Liver (tissue), 3 donors: Measurements from ENCODE around the gene EVA1C.

Source experiments
- EGR1 ChIP-seq, 2 donors: IDR thresholded peaks; 2 replicates each; pipeline ENCODE4 v1.6.1; 2016 to 2018; ENCODE audit warnings: antibody characterized with exemption in 2 of 2, low read depth in 2 of 2
- GABPA ChIP-seq, 2 donors: IDR thresholded peaks in 1 of 2; conservative IDR thresholded peaks in 1 of 2; 2 replicates each; pipeline ENCODE4 v1.6.1; 2016; ENCODE audit warnings: antibody characterized with exemption in 2 of 2, mild to moderate bottlenecking in 1 of 2, moderate library complexity in 1 of 2
- HNF4G ChIP-seq: IDR thresholded peaks from 2 replicates; pipeline ENCODE4 v1.6.1; 2016; ENCODE audit warnings: antibody characterized with exemption
- JUND ChIP-seq, 2 donors: IDR thresholded peaks; 2 replicates each; pipeline ENCODE4 v1.6.1; 2016; ENCODE audit warnings: antibody characterized with exemption in 2 of 2
- RAD21 ChIP-seq, 2 donors: IDR thresholded peaks; 2 replicates each; pipeline ENCODE4 v1.6.1; 2016; ENCODE audit warnings: antibody characterized with exemption in 2 of 2, mild to moderate bottlenecking in 2 of 2
- RXRA ChIP-seq, 2 donors: IDR thresholded peaks; 2 replicates each; pipeline ENCODE4 v1.6.1; 2017 to 2018; ENCODE audit warnings: antibody characterized with exemption in 2 of 2, mild to moderate bottlenecking in 1 of 2
- SP1 ChIP-seq: IDR thresholded peaks from 2 replicates; pipeline ENCODE4 v1.6.1; 2018; ENCODE audit warnings: antibody characterized with exemption, mild to moderate bottlenecking
- TAF1 ChIP-seq: conservative IDR thresholded peaks from 2 replicates; pipeline ENCODE4 v1.6.1; 2016; ENCODE audit warnings: antibody characterized with exemption, mild to moderate bottlenecking
- YY1 ChIP-seq: IDR thresholded peaks from 2 replicates; pipeline ENCODE4 v1.6.1; 2016; ENCODE audit warnings: antibody characterized with exemption, mild to moderate bottlenecking
- TF ChIP-seq, protein P1 (sequence below): IDR thresholded peaks from 2 replicates; pipeline ENCODE4 v1.6.1; 2016; ENCODE audit warnings: antibody characterized with exemption, mild to moderate bottlenecking
- TF ChIP-seq, protein P2 (sequence below): fragments of 150-350 bp; IDR thresholded peaks from 2 replicates; pipeline ENCODE4 v1.5.1; 2017; ENCODE audit warnings: improper control_type of control experiment, low read depth, low read length; ENCODE audit not compliant: missing input control
- TF ChIP-seq, protein P3 (sequence below): IDR thresholded peaks from 2 replicates; pipeline ENCODE4 v1.6.1; 2016; ENCODE audit warnings: antibody characterized with exemption
- TF ChIP-seq, protein P4 (sequence below): IDR thresholded peaks from 2 replicates; pipeline ENCODE4 v1.6.1; 2016; ENCODE audit warnings: antibody characterized with exemption
- TF ChIP-seq, protein P5 (sequence below): IDR thresholded peaks from 2 replicates; pipeline ENCODE4 v1.6.1; 2016; ENCODE audit warnings: antibody characterized with exemption
- donor health status: healthy.
- donor health status: healthy.

DNA sequence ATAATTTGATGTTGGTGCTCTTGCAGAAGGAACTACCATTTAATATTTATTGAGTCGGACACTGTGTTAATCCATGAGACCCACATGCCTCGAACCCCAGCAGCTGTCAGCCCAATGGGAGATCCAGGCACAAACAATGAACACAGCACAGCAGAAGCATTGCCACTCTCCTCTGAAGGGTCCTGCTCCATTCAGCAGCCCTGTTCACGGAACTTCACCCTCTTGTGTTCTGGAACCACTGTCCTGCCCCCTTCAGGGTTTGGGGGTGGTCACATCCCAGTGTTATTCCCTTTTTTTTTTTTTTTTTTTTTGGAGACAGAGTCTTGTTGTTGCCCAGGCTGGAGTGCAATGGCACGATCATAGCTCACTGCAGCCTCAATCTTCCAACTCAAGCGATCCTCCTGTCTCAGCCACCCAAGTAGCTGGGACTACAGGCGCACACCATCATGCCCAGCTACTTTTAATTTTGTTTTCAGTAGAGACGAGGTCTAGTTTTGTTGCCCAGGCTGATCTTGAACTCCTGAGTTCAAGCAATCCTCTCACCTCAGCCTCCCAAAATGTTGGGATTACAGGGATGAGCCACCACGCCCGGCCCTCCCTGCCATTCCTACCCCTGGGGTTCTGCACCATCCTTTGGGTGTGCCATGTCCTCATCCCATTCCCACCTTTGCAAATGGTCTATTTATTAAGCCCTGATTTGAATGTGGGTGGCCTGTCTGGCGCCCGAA, 70.2 kb downstream of the EVA1C start:
- TF ChIP-seq, protein P1, sequence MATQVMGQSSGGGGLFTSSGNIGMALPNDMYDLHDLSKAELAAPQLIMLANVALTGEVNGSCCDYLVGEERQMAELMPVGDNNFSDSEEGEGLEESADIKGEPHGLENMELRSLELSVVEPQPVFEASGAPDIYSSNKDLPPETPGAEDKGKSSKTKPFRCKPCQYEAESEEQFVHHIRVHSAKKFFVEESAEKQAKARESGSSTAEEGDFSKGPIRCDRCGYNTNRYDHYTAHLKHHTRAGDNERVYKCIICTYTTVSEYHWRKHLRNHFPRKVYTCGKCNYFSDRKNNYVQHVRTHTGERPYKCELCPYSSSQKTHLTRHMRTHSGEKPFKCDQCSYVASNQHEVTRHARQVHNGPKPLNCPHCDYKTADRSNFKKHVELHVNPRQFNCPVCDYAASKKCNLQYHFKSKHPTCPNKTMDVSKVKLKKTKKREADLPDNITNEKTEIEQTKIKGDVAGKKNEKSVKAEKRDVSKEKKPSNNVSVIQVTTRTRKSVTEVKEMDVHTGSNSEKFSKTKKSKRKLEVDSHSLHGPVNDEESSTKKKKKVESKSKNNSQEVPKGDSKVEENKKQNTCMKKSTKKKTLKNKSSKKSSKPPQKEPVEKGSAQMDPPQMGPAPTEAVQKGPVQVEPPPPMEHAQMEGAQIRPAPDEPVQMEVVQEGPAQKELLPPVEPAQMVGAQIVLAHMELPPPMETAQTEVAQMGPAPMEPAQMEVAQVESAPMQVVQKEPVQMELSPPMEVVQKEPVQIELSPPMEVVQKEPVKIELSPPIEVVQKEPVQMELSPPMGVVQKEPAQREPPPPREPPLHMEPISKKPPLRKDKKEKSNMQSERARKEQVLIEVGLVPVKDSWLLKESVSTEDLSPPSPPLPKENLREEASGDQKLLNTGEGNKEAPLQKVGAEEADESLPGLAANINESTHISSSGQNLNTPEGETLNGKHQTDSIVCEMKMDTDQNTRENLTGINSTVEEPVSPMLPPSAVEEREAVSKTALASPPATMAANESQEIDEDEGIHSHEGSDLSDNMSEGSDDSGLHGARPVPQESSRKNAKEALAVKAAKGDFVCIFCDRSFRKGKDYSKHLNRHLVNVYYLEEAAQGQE = no peak
- TF ChIP-seq, protein P2, sequence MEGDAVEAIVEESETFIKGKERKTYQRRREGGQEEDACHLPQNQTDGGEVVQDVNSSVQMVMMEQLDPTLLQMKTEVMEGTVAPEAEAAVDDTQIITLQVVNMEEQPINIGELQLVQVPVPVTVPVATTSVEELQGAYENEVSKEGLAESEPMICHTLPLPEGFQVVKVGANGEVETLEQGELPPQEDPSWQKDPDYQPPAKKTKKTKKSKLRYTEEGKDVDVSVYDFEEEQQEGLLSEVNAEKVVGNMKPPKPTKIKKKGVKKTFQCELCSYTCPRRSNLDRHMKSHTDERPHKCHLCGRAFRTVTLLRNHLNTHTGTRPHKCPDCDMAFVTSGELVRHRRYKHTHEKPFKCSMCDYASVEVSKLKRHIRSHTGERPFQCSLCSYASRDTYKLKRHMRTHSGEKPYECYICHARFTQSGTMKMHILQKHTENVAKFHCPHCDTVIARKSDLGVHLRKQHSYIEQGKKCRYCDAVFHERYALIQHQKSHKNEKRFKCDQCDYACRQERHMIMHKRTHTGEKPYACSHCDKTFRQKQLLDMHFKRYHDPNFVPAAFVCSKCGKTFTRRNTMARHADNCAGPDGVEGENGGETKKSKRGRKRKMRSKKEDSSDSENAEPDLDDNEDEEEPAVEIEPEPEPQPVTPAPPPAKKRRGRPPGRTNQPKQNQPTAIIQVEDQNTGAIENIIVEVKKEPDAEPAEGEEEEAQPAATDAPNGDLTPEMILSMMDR = no peak
- TF ChIP-seq JUND (IDR thresholded peaks at IDR 0.05) (no peak), GABPA (IDR thresholded peaks at IDR 0.05 in 1 of 2, conservative IDR thresholded peaks at IDR 0.05 in 1 of 2) (no peak), HNF4G (no peak), TAF1 (no peak), RAD21 (IDR thresholded peaks at IDR 0.05) (no peak), RXRA (IDR thresholded peaks at IDR 0.05) (no peak), SP1 (no peak), EGR1 (IDR thresholded peaks at IDR 0.05; ENCODE audit: low read depth in 2 of 2) (no peak), YY1 (no peak)
- TF ChIP-seq, protein P3, sequence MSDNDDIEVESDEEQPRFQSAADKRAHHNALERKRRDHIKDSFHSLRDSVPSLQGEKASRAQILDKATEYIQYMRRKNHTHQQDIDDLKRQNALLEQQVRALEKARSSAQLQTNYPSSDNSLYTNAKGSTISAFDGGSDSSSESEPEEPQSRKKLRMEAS = no peak
- TF ChIP-seq, protein P4, sequence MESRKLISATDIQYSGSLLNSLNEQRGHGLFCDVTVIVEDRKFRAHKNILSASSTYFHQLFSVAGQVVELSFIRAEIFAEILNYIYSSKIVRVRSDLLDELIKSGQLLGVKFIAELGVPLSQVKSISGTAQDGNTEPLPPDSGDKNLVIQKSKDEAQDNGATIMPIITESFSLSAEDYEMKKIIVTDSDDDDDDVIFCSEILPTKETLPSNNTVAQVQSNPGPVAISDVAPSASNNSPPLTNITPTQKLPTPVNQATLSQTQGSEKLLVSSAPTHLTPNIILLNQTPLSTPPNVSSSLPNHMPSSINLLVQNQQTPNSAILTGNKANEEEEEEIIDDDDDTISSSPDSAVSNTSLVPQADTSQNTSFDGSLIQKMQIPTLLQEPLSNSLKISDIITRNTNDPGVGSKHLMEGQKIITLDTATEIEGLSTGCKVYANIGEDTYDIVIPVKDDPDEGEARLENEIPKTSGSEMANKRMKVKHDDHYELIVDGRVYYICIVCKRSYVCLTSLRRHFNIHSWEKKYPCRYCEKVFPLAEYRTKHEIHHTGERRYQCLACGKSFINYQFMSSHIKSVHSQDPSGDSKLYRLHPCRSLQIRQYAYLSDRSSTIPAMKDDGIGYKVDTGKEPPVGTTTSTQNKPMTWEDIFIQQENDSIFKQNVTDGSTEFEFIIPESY = no peak
- TF ChIP-seq, protein P5, sequence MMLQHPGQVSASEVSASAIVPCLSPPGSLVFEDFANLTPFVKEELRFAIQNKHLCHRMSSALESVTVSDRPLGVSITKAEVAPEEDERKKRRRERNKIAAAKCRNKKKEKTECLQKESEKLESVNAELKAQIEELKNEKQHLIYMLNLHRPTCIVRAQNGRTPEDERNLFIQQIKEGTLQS = no peak
